Glutamatergic neuron (in vitro differentiated cells): Measurements from ENCODE around the gene ZNF429. TPM values are rescaled to one million over a fixed set of nuclear protein-coding genes. Genes with fewer than 3 reads are reported as not detected.

Experiments
- DNase-seq: peaks from one replicate; pipeline ENCODE4 v3.0.0; 2022
- H3K27ac Mint-ChIP-seq: one replicate; pipeline ENCODE4 v1.8.0; 2020; ENCODE audit warnings: mild to moderate bottlenecking, mixed read lengths, inconsistent platforms; ENCODE audit not compliant: unreplicated experiment
- H3K27me3 Mint-ChIP-seq: one replicate; pipeline ENCODE4 v1.8.0; 2020; ENCODE audit warnings: mild to moderate bottlenecking, moderate library complexity, mixed read lengths, inconsistent platforms; ENCODE audit not compliant: unreplicated experiment
- H3K36me3 Mint-ChIP-seq: one replicate; pipeline ENCODE4 v1.8.0; 2020; ENCODE audit warnings: mild to moderate bottlenecking, mixed read lengths, inconsistent platforms; ENCODE audit not compliant: unreplicated experiment
- H3K4me1 Mint-ChIP-seq: one replicate; pipeline ENCODE4 v1.8.0; 2020; ENCODE audit warnings: mild to moderate bottlenecking, low read depth, mixed read lengths, inconsistent platforms; ENCODE audit not compliant: unreplicated experiment
- H3K4me3 Mint-ChIP-seq: one replicate; pipeline ENCODE4 v1.8.0; 2020; ENCODE audit warnings: mild to moderate bottlenecking, mixed read lengths, inconsistent platforms; ENCODE audit not compliant: unreplicated experiment
- H3K9me3 Mint-ChIP-seq: one replicate; pipeline ENCODE4 v1.8.0; 2020; ENCODE audit warnings: mild to moderate bottlenecking, moderate library complexity, mixed read lengths, inconsistent platforms; ENCODE audit not compliant: unreplicated experiment
- total RNA-seq: library from RNA; stranded (reverse); fragmentation: NEBNext Ultra II Directional; extraction: Animal tissue kit (Norgen Biotek cat#: 25700); gene quantifications from one replicate; pipeline ENCODE4 v1.2.1, GENCODE V29; 2021; ENCODE audit not compliant: unreplicated experiment
- TF ChIP-seq, protein P1 (sequence below): fragments of 200-600 bp; sonication (generic); IDR thresholded peaks from one replicate; pipeline ENCODE4 v1.5.0; 2021; ENCODE audit not compliant: partially characterized antibody, unreplicated experiment

Gene ZNF429
- total RNA-seq, 1 donor from 2014 or later, result 29.8 TPM

DNA sequence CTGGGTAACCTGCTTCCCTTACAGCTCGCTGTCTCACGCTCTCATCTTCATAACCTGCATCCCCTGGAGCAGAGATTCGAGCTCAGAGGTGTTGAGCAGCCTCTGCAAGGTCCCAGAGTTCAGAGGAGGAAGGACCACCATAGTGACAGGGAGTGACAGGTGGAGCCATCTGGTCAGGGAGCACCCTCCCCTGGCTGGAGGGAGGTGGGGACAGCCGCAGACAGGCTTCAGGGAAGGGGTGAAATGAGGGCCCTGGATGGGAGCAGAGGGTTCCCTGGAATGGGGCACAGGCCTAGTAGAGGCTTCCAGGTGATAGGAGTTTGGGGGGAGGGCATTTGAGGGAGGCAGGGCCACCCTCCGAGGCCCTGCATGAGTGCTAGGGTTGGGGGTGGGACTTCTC lies 82.1 kb downstream of the ZNF429 start:
- Mint-ChIP-seq H3K27ac (peak overlapping the region; percentile 43), H3K4me3 (peak overlapping the region; percentile 42), H3K36me3 (no peaks in the 10 kb centered on the region), H3K27me3 (peaks cover 8% of the 10 kb centered on the region), H3K4me1 (peaks cover 1% of the 10 kb centered on the region), H3K9me3 (peaks cover 6% of the 10 kb centered on the region)
- TF ChIP-seq, protein P1, sequence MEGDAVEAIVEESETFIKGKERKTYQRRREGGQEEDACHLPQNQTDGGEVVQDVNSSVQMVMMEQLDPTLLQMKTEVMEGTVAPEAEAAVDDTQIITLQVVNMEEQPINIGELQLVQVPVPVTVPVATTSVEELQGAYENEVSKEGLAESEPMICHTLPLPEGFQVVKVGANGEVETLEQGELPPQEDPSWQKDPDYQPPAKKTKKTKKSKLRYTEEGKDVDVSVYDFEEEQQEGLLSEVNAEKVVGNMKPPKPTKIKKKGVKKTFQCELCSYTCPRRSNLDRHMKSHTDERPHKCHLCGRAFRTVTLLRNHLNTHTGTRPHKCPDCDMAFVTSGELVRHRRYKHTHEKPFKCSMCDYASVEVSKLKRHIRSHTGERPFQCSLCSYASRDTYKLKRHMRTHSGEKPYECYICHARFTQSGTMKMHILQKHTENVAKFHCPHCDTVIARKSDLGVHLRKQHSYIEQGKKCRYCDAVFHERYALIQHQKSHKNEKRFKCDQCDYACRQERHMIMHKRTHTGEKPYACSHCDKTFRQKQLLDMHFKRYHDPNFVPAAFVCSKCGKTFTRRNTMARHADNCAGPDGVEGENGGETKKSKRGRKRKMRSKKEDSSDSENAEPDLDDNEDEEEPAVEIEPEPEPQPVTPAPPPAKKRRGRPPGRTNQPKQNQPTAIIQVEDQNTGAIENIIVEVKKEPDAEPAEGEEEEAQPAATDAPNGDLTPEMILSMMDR, result no peak
- peak; percentile 43 for DNase-seq

DNA sequence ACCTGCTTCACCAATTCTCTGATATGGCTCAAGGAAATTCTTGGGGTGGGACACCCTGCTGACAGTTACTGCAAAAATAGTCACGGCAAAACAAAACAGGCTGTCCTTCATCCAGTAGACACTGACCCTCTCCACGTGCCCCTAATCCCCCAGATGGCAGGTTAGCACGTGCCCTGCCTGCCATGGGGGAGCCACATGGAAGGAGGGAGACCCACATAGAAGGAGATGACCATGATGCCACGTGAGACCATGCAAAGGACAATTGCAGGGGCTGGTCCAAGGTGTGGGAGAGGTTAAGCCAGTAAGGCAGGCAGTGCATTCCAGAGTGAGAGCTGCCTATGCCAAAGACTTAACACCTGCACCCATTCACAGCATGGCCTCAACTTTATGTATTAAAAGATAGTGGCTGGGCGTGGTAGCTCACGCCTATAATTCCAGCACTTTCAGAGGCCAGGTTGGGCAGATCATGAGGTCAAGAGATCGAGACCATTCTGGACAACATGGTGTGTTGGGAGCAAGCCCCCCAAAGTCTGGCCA lies 82.7 kb downstream of the ZNF429 start:
- peaks cover 1% of the 10 kb centered on the region for H3K4me1 Mint-ChIP-seq
- no peak overlapping the region for H3K27ac Mint-ChIP-seq
- peaks cover 6% of the 10 kb centered on the region for H3K9me3 Mint-ChIP-seq
- no peaks in the 10 kb centered on the region for H3K36me3 Mint-ChIP-seq
- TF ChIP-seq, protein P1, result no peak
- no peak for DNase-seq
- peaks cover 8% of the 10 kb centered on the region for H3K27me3 Mint-ChIP-seq
- peak overlapping the region; percentile 42 for H3K4me3 Mint-ChIP-seq

DNA sequence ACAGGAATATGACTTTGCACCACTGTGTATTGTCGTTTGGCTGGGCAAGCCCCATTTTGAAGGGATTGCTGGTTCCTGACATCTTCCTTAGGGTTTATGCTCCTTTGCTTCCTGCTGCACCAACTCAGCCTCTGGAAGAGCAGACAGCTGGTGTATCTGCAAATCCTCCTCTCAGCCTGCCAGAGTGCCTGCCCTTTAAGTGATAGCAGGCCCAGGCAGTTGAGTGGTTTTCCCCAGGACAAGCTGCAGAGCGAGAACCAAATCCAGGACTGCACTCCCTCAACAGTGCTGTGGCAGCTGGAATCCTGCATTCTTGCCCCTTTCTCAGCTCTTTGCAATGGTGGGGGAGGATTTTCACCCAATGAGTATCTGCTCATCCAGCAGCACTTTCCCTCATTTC lies 85.5 kb downstream of the ZNF429 start:
- Mint-ChIP-seq H3K36me3 (no peaks in the 10 kb centered on the region), H3K9me3 (peaks cover 6% of the 10 kb centered on the region), H3K4me1 (peaks cover 1% of the 10 kb centered on the region), H3K27me3 (peaks cover 8% of the 10 kb centered on the region), H3K4me3 (no peak overlapping the region), H3K27ac (no peak overlapping the region)
- TF ChIP-seq, protein P1, result no peak
- DNase-seq, result no peak

DNA sequence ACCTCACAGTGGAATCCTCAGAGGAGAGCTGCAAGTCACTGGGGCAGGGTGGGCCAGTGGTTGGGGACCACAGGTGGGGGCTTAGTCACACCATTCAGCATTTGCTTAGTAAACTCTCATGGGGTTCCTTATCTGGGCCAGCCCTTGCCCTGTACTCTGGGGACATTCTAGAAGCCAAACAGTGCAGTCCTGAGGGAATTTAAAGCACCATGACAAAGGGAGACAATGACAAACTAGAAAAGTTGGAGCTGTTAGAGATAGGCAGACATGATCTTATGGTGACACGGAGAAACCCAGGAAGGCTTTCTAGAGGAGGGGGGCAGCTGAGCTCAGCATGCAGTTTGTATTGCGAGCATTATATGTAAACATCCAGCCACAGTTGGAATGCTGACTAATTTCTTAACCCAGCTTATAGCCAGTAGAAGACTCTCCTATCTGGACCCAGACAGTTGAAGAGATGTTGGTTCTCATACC lies 87.6 kb downstream of the ZNF429 start:
- H3K27ac Mint-ChIP-seq, result no peak overlapping the region
- peaks cover 2% of the 10 kb centered on the region for H3K9me3 Mint-ChIP-seq
- H3K27me3 Mint-ChIP-seq, result peaks cover 2% of the 10 kb centered on the region
- TF ChIP-seq, protein P1, result no peak
- no peak for DNase-seq
- no peaks in the 10 kb centered on the region for H3K4me1 Mint-ChIP-seq
- H3K4me3 Mint-ChIP-seq, result no peak overlapping the region
- peaks cover 7% of the 10 kb centered on the region for H3K36me3 Mint-ChIP-seq

DNA sequence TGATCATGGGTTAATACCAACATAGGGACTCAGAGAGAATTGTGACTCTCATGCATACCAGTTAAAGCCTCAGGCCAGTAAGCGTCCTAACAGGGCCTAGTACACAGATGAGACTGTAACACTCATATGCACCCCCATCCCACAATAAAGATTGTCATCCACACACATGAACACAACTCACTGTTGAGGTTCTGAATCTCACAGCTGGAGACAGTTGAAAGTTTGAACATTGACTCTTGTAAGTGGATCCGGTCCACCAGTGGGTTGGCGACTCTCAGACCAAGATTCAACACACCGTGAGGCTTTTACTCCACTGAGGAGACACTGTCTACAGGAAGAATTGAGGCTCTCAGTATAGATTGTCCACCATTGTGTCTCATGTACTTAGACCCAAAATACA lies 88.1 kb downstream of the ZNF429 start:
- no peak for DNase-seq
- H3K9me3 Mint-ChIP-seq, result peaks cover under 1% of the 10 kb centered on the region
- no peaks in the 10 kb centered on the region for H3K4me1 Mint-ChIP-seq

More for the DNA sequence above, 88.1 kb downstream of the ZNF429 start:
- Mint-ChIP-seq H3K4me3 (no peak overlapping the region), H3K27ac (no peak overlapping the region), H3K36me3 (peaks cover 7% of the 10 kb centered on the region), H3K27me3 (peaks cover 2% of the 10 kb centered on the region)
- TF ChIP-seq, protein P1, result no peak
